ENCODE data around the gene NUP210.

- TF ChIP-seq CTCF (IDR thresholded peaks at IDR 0.05; ENCODE audit: borderline replicate concordance, extremely low read depth, low read length, poor library complexity, severe bottlenecking) (no peak), EZH2 (IDR thresholded peaks at IDR 0.05; ENCODE audit: borderline replicate concordance, low read depth, low read length, severe bottlenecking) (no peak)
These were observed 31.3 kb downstream of the NUP210 start for GRCh38 chr3:13388816-13389215.
